Caco-2 (cell line): ENCODE data around the gene CEL. TPM values are rescaled to one million over a fixed set of nuclear protein-coding genes. Genes with fewer than 3 reads are reported as not detected.

ENCODE experiments used
- BruUV-seq: library from RNA; stranded (reverse); fragments of 400-500 nt; replicated peaks from 2 replicates; lab custom pipeline; 2021; lab: Mats Ljungman, UMichigan
- CTCF ChIA-PET: fragments of 300-600 bp; sonication (Branson Sonifier 250); formaldehyde crosslinking; loops from one replicate; lab custom pipeline; 2022; ENCODE audit warnings: antibody characterized with exemption; lab: Charles Lee
- POLR2A ChIA-PET: fragments of 300-600 bp; sonication (Branson Sonifier 250); formaldehyde crosslinking; loops from one replicate; lab custom pipeline; 2022; ENCODE audit warnings: antibody characterized with exemption; lab: Charles Lee
- DNase-seq, 2 experiments: peaks; one replicate each; pipeline versions ENCODE4 v3.0.0 to v3.0.0-alpha.2; 2020 to 2022
- H3K27me3 ChIP-seq: replicated peaks from 2 replicates; pipeline ENCODE4 v1.6.0; 2011; ENCODE audit warnings: low read length; ENCODE audit not compliant: control insufficient read depth, insufficient read depth
- H3K36me3 ChIP-seq: 2 replicates; pipeline ENCODE4 v1.5.1; 2011; ENCODE audit warnings: low read length; ENCODE audit not compliant: control insufficient read depth, insufficient read depth
- H3K4me1 ChIP-seq: fragments of 250-450 bp; sonication (Bioruptor Pico); 2 replicates; pipeline ENCODE4 v1.5.1; 2020; ENCODE audit warnings: mild to moderate bottlenecking
- H3K4me3 ChIP-seq: 2 replicates; pipeline ENCODE4 v1.5.1; 2011; ENCODE audit warnings: low read depth, mild to moderate bottlenecking, control low read depth, low read length
- H3K9me3 ChIP-seq: fragments of 250-450 bp; sonication (Bioruptor Pico); 2 replicates; pipeline ENCODE4 v1.5.1; 2020; ENCODE audit warnings: mild to moderate bottlenecking, moderate library complexity
- H3K27ac Mint-ChIP-seq: one replicate; pipeline ENCODE4 v1.8.0; 2022; ENCODE audit warnings: mixed read lengths; ENCODE audit not compliant: unreplicated experiment
- H3K27me3 Mint-ChIP-seq: one replicate; pipeline ENCODE4 v1.8.0; 2022; ENCODE audit warnings: mixed read lengths; ENCODE audit not compliant: insufficient read depth, unreplicated experiment
- H3K36me3 Mint-ChIP-seq: one replicate; pipeline ENCODE4 v1.8.0; 2022; ENCODE audit warnings: mild to moderate bottlenecking, mixed read lengths; ENCODE audit not compliant: insufficient read depth, unreplicated experiment
- H3K4me1 Mint-ChIP-seq: one replicate; pipeline ENCODE4 v1.8.0; 2022; ENCODE audit warnings: low read depth, mixed read lengths; ENCODE audit not compliant: unreplicated experiment
- H3K4me3 Mint-ChIP-seq: one replicate; pipeline ENCODE4 v1.8.0; 2022; ENCODE audit warnings: mild to moderate bottlenecking, moderate library complexity, mixed read lengths; ENCODE audit not compliant: unreplicated experiment
- H3K9me3 Mint-ChIP-seq: one replicate; pipeline ENCODE4 v1.8.0; 2022; ENCODE audit warnings: mixed read lengths; ENCODE audit not compliant: unreplicated experiment
- CTCF ChIP-seq, 2 experiments: fragments of 200-600 bp in 1 of 2; IDR thresholded peaks; 1 replicate in 1 of 2; 2 replicates in 1 of 2; pipeline versions ENCODE4 v1.5.1 to v1.8.0; 2011 to 2022; ENCODE audit warnings: antibody characterized with exemption in 1 of 2, control low read depth in 1 of 2, inconsistent platforms in 1 of 2, low read depth in 1 of 2, low read length in 1 of 2, mild to moderate bottlenecking in 1 of 2, moderate library complexity in 1 of 2; ENCODE audit not compliant: insufficient read depth in 1 of 2, severe bottlenecking in 1 of 2, unreplicated experiment in 1 of 2
- intact Hi-C: fragments of 100-400 bp; cut with micrococcal nuclease; formaldehyde crosslinking; loops from one replicate; pipeline ENCODE4 v1.10.0; 2022; ENCODE audit not compliant: unreplicated experiment
- total RNA-seq: library from RNA; stranded (reverse); gene quantifications from 2 replicates; pipeline ENCODE4 v1.2.3, GENCODE V29; 2022

The CEL gene
- total RNA-seq, 1 experiment from 2014 or later: 2.0 TPM

- intact Hi-C loops: no loop called here
- TF ChIP-seq CTCF (IDR thresholded peaks at IDR 0.05; ENCODE audit: insufficient read depth in 1 of 2, low read depth in 1 of 2, low read length in 1 of 2, severe bottlenecking in 1 of 2, unreplicated experiment in 1 of 2): no peak
- no peaks in the 10 kb centered on the region for H3K27me3 Mint-ChIP-seq
- ChIA-PET CTCF (interaction anchor here (0.6 kb wide), 1 partner anchor 13 kb away, joined by 3 read pairs; no protein-coding TSS in a partner anchor), POLR2A (interaction anchor here (1.0 kb wide), 1 partner anchor 79 kb away, joined by 3 read pairs; the partner anchor contains the start of gene GTF3C5)
- H3K9me3 ChIP-seq: no peaks in the 10 kb centered on the region
- no peaks in the 10 kb centered on the region; the same call in 1 of the 2 replicates for H3K36me3 ChIP-seq
- BruUV-seq: no TSS peak
- H3K27me3 ChIP-seq: no peaks in the 10 kb centered on the region
- no peak for DNase-seq
- H3K4me1 Mint-ChIP-seq: no peaks in the 10 kb centered on the region
- H3K4me3 Mint-ChIP-seq: no peak overlapping the region
- peaks cover 34% of the 10 kb centered on the region for H3K36me3 Mint-ChIP-seq
- H3K9me3 Mint-ChIP-seq: no peaks in the 10 kb centered on the region
- no peak overlapping the region for H3K4me3 ChIP-seq
- H3K27ac Mint-ChIP-seq: no peak overlapping the region
- H3K4me1 ChIP-seq: peaks cover 3% of the 10 kb centered on the region; the same call in 1 of the 2 replicates
These were observed 48.3 kb downstream of the CEL start for GRCh38 chr9:133109931-133110650.

- no peaks in the 10 kb centered on the region for H3K9me3 Mint-ChIP-seq
- H3K4me3 Mint-ChIP-seq: no peak overlapping the region
- H3K36me3 Mint-ChIP-seq: peaks cover 28% of the 10 kb centered on the region
- BruUV-seq: no TSS peak
- H3K4me1 Mint-ChIP-seq: no peaks in the 10 kb centered on the region
- H3K4me1 ChIP-seq: peaks cover 3% of the 10 kb centered on the region; the same call in 1 of the 2 replicates
- H3K27me3 ChIP-seq: no peaks in the 10 kb centered on the region
- no peaks in the 10 kb centered on the region for H3K27me3 Mint-ChIP-seq
- ChIA-PET POLR2A (no interaction called here), CTCF (no interaction called here)
- intact Hi-C loops: no loop called here
- H3K9me3 ChIP-seq: no peaks in the 10 kb centered on the region
- H3K4me3 ChIP-seq: no peak overlapping the region
- no peak for DNase-seq
- H3K27ac Mint-ChIP-seq: no peak overlapping the region
- no peak for TF ChIP-seq CTCF (IDR thresholded peaks at IDR 0.05; ENCODE audit: insufficient read depth in 1 of 2, low read depth in 1 of 2, low read length in 1 of 2, severe bottlenecking in 1 of 2, unreplicated experiment in 1 of 2)
- H3K36me3 ChIP-seq: no peaks in the 10 kb centered on the region; the same call in 1 of the 2 replicates
These were observed 50.3 kb downstream of the CEL start for GRCh38 chr9:133111808-133112662.

GRCh38 chr9:133112663-133113026 lies 50.9 kb downstream of the CEL start:
- H3K4me3 ChIP-seq: no peak overlapping the region
- H3K9me3 ChIP-seq: no peaks in the 10 kb centered on the region
- intact Hi-C loops: no loop called here
- peaks cover 3% of the 10 kb centered on the region; the same call in 1 of the 2 replicates for H3K4me1 ChIP-seq
- Mint-ChIP-seq H3K4me3 (no peak overlapping the region), H3K27me3 (no peaks in the 10 kb centered on the region), H3K36me3 (peaks cover 27% of the 10 kb centered on the region), H3K4me1 (no peaks in the 10 kb centered on the region), H3K9me3 (no peaks in the 10 kb centered on the region), H3K27ac (no peak overlapping the region)
- no peak for DNase-seq
- no peaks in the 10 kb centered on the region for H3K27me3 ChIP-seq
- no peak for TF ChIP-seq CTCF (IDR thresholded peaks at IDR 0.05; ENCODE audit: insufficient read depth in 1 of 2, low read depth in 1 of 2, low read length in 1 of 2, severe bottlenecking in 1 of 2, unreplicated experiment in 1 of 2)
- H3K36me3 ChIP-seq: no peaks in the 10 kb centered on the region; the same call in 1 of the 2 replicates
- ChIA-PET CTCF (no interaction called here), POLR2A (no interaction called here)
- BruUV-seq: no TSS peak
